Fibroblast of villous mesenchyme (primary cell): ENCODE results near the gene EIF2B2. TPM values are rescaled to one million over a fixed set of nuclear protein-coding genes. Genes with fewer than 3 reads are reported as not detected.
A peak's percentile ranks its signal among the peaks of the same experiment; 100 is the strongest.

ENCODE experiments used
- DNase-seq: peaks from one replicate; pipeline ENCODE4 v3.0.0-alpha.2; 2010; ENCODE audit warnings: low read depth
- H3K4me3 ChIP-seq: 2 replicates; pipeline ENCODE4 v1.5.1; 2011; ENCODE audit warnings: low read depth, mild to moderate bottlenecking, low read length
- CTCF ChIP-seq: IDR thresholded peaks from 2 replicates; pipeline ENCODE4 v1.5.1; 2012; ENCODE audit warnings: low read depth, mild to moderate bottlenecking, low read length; ENCODE audit not compliant: insufficient read depth
- total RNA-seq: library from RNA; depleted of rRNA; stranded (reverse); fragments of >200 nt; gene quantifications from 2 replicates; pipeline ENCODE4 v1.2.3, GENCODE V29; 2012

The EIF2B2 gene
- total RNA-seq = 46.6 and 49.6 TPM in 2 replicates

DNA sequence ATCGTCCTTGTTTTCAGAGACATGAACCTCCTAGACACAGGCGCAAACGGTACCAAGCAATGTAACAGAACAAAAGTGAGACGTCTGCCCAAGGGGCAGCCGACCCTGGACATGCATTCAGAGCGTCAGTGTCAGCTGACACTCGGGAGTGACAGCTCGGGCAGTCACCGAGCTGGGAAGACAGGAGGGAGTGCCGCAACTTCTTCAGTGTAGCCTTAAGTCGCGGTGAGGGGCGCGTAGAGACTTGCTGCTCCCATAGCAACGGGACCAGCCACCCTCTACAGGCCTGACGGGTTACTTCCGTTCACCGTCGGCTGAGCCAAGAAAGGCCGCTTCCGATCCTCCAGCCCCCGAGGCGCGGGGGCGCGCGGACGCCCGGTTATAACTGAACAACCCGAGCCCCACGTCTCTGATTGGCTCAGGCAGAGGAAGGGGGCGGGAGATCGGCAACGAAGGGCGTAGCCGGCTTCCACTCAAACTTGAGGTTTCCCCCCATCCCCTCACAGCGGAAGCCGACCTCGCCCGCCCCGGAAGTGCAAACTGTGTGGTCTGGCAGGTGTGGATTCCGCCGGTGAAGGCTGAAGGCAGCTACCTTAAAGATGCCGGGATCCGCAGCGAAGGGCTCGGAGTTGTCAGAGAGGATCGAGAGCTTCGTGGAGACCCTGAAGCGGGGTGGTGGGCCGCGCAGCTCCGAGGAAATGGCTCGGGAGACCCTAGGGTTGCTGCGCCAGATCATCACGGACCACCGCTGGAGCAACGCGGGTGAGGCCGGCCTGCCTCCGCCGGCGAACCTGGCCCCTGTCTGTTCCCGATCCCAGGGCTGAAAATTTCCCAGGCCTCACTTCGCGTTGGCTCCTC, at the start of gene EIF2B2:
EIF2B2 (plus strand) TSS at position 530 of the 858 bp plus-strand sequence; CDS start at position 600, 70 bp downstream.
- peak; percentile 96 for DNase-seq
- TF ChIP-seq CTCF = peak; percentile 20
- peak within 1 kb of the TSS; percentile 95 for H3K4me3 ChIP-seq

DNA sequence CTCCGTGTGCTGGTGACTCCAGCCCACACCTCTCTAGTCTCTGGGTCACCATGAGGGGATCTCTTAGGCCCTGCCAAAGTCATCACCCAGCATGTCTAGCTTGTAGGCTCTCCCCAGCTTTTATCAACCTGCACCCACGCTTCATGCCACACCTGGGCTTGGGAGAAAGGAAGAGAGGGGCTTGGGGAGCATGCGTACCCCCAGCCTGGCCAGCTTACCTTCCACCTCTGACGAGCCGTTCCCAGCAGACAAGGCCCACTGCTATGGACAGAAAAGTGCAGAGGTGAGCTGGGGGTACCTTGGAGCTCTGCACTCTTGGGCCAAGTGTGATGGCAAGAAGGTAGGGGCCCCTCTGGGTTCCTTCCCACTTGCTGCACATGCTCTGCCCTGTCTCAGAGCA, 49.0 kb upstream of the EIF2B2 start:
- DNase-seq = no peak
- no peak for TF ChIP-seq CTCF
- H3K4me3 ChIP-seq = peak overlapping the region; percentile 64

- no peak for TF ChIP-seq CTCF
- peak overlapping the region; percentile 64 for H3K4me3 ChIP-seq
- DNase-seq = no peak
These were observed 48.3 kb upstream of the EIF2B2 start for GRCh38 chr14:74954232-74954946.

DNA sequence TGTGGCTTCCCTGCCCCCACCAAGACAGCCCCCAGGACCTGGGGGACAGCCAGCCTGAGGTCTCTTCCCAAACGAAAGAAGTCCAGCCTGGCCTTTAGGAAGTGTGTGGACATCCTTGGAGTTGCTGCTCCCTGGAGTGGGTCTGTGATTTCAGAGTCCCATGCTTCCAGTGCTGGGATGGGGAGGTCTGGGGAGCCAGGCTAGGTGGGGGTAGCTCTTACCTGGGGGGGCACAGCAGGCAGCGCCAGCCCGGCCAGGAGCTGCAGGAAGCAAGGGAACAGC, 47.8 kb upstream of the EIF2B2 start:
- TF ChIP-seq CTCF = no peak
- no peak for DNase-seq
- peak overlapping the region; percentile 64 for H3K4me3 ChIP-seq

- peak; percentile 46 for DNase-seq
These were observed 47.3 kb upstream of the EIF2B2 start, which contains the start of gene PGF for GRCh38 chr14:74955229-74956026. Gene PGF (minus strand): TSS chr14:74955597. CDS start chr14:74955242, 355 bp downstream.

More at GRCh38 chr14:74955229-74956026, 47.3 kb upstream of the EIF2B2 start, which contains the start of gene PGF:
- peak within 1 kb of the TSS; percentile 64 for H3K4me3 ChIP-seq
- TF ChIP-seq CTCF = no peak
